LHCN-M2 (cell line): Measurements from ENCODE around the gene RTL5. TPM values are rescaled to one million over a fixed set of nuclear protein-coding genes. Genes with fewer than 3 reads are reported as not detected.

ENCODE experiments used
- DNase-seq: peaks from one replicate; pipeline ENCODE4 v3.0.0-alpha.2; 2012; ENCODE audit warnings: low read depth
- total RNA-seq: library from RNA; depleted of rRNA; stranded (reverse); fragments of >200 nt; gene quantifications from 2 replicates; pipeline ENCODE4 v1.2.3, GENCODE V29; 2014

Gene RTL5
- total RNA-seq, 1 experiment from 2014 or later: 1.7 TPM

- DNase-seq: no peak
Measured at GRCh38 chrX:72130156-72130761, 1.5 kb downstream of the RTL5 start.

- no peak for DNase-seq
Measured at GRCh38 chrX:72129661-72130060, 2.1 kb downstream of the RTL5 start.

- DNase-seq: no peak
Measured at GRCh38 chrX:72128881-72129280, 2.8 kb downstream of the RTL5 start.

- no peak for DNase-seq
Measured at GRCh38 chrX:72128183-72128834, 3.4 kb downstream of the RTL5 start.

GRCh38 chrX:72127332-72127731 lies 4.4 kb downstream of the RTL5 start:
- no peak for DNase-seq

GRCh38 chrX:72126539-72127140 lies 5.1 kb downstream of the RTL5 start:
- DNase-seq: peak; percentile 82

GRCh38 chrX:72126048-72126415 lies 5.7 kb downstream of the RTL5 start:
- DNase-seq: no peak

GRCh38 chrX:72125331-72126047 lies 6.2 kb downstream of the RTL5 start:
- no peak for DNase-seq

GRCh38 chrX:72124540-72125201 lies 7.0 kb downstream of the RTL5 start:
- DNase-seq: no peak

GRCh38 chrX:72123471-72124185 lies 8.1 kb downstream of the RTL5 start:
- no peak for DNase-seq

GRCh38 chrX:72122621-72123337 lies 8.9 kb downstream of the RTL5 start:
- no peak for DNase-seq

GRCh38 chrX:72121383-72121782 lies 10.3 kb downstream of the RTL5 start:
- DNase-seq: peak; percentile 49

GRCh38 chrX:72120837-72121236 lies 10.9 kb downstream of the RTL5 start:
- no peak for DNase-seq

GRCh38 chrX:72117636-72118210 lies 14.0 kb downstream of the RTL5 start:
- no peak for DNase-seq

GRCh38 chrX:72115380-72115779 lies 16.3 kb downstream of the RTL5 start:
- DNase-seq: no peak

GRCh38 chrX:72114807-72115206 lies 16.9 kb downstream of the RTL5 start:
- no peak for DNase-seq

GRCh38 chrX:72114306-72114705 lies 17.4 kb downstream of the RTL5 start:
- no peak for DNase-seq

- no peak for DNase-seq
Measured at GRCh38 chrX:72113461-72113860, 18.3 kb downstream of the RTL5 start.

GRCh38 chrX:72110876-72111708 lies 20.6 kb downstream of the RTL5 start:
- no peak for DNase-seq
